Activated CD8-positive, alpha-beta T cell treated with anti-CD3 and anti-CD28 coated beads, Interleukin-2, amount 10 ng/mL, durations not matched to agents 7 days and 5 days (primary cell): ENCODE measurements around the gene SMIM43. TPM values are rescaled to one million over a fixed set of nuclear protein-coding genes. Genes with fewer than 3 reads are reported as not detected.

Experiments
- ATAC-seq: fragments of 150-1000 bp; cut with Tn5 transposase; one replicate; pipeline ENCODE4 v1.10.0; 2021; ENCODE audit warnings: moderate library complexity
- CTCF ChIA-PET: fragments of 350-600 bp; sonication (Branson Sonifier 250); formaldehyde crosslinking; loops from one replicate; lab custom pipeline; 2021; ENCODE audit warnings: antibody characterized with exemption; lab: Charles Lee
- POLR2A ChIA-PET: fragments of 350-600 bp; sonication (Branson Sonifier 250); formaldehyde crosslinking; loops from one replicate; lab custom pipeline; 2021; ENCODE audit warnings: antibody characterized with exemption; lab: Charles Lee
- DNase-seq: peaks from one replicate; pipeline ENCODE4 v3.0.0-alpha.2; 2020
- H3K27ac Mint-ChIP-seq: one replicate; pipeline ENCODE4 v1.8.0; 2021; ENCODE audit warnings: mild to moderate bottlenecking, mixed read lengths
- H3K27me3 Mint-ChIP-seq: one replicate; pipeline ENCODE4 v1.8.0; 2021; ENCODE audit warnings: low read depth, mixed read lengths
- H3K36me3 Mint-ChIP-seq: one replicate; pipeline ENCODE4 v1.8.0; 2021; ENCODE audit warnings: low read depth, mixed read lengths
- H3K4me1 Mint-ChIP-seq: one replicate; pipeline ENCODE4 v1.8.0; 2021; ENCODE audit warnings: low read depth, mixed read lengths
- H3K4me3 Mint-ChIP-seq: one replicate; pipeline ENCODE4 v1.8.0; 2021; ENCODE audit warnings: mild to moderate bottlenecking, mixed read lengths
- H3K9me3 Mint-ChIP-seq: one replicate; pipeline ENCODE4 v1.8.0; 2022; ENCODE audit warnings: mixed read lengths; ENCODE audit not compliant: insufficient read depth
- total RNA-seq, 2 experiments: library from RNA; stranded (reverse); gene quantifications; one replicate each; pipeline ENCODE4 v1.2.3, GENCODE V29; 2021

Gene SMIM43
- total RNA-seq, 2 experiments from 2014 or later = not detected

- DNase-seq (no peak), ATAC-seq (no peak)
- H3K4me3 Mint-ChIP-seq = no peak overlapping the region
- CTCF ChIA-PET = no interaction called here
- H3K27ac Mint-ChIP-seq = no peak overlapping the region
- H3K27me3 Mint-ChIP-seq = peaks cover 12% of the 10 kb centered on the region
- H3K9me3 Mint-ChIP-seq = no peaks in the 10 kb centered on the region
- no peaks in the 10 kb centered on the region for H3K36me3 Mint-ChIP-seq
- POLR2A ChIA-PET = no interaction called here
- peaks cover 3% of the 10 kb centered on the region for H3K4me1 Mint-ChIP-seq
Measured at GRCh38 chr4:121728798-121729226, 36.2 kb downstream of the SMIM43 start.

GRCh38 chr4:121728066-121728465, 36.9 kb downstream of the SMIM43 start:
- peaks cover 3% of the 10 kb centered on the region for H3K4me1 Mint-ChIP-seq
- ChIA-PET POLR2A (no interaction called here), CTCF (interaction anchor here (0.6 kb wide), 1 partner anchor 103 kb away, joined by 3 read pairs; no protein-coding TSS in a partner anchor)
- ATAC-seq (no peak), DNase-seq (no peak)
- H3K4me3 Mint-ChIP-seq = no peak overlapping the region
- H3K9me3 Mint-ChIP-seq = no peaks in the 10 kb centered on the region
- no peak overlapping the region for H3K27ac Mint-ChIP-seq
- H3K36me3 Mint-ChIP-seq = no peaks in the 10 kb centered on the region
- peaks cover 12% of the 10 kb centered on the region for H3K27me3 Mint-ChIP-seq

- ATAC-seq = peak; percentile 81
- POLR2A ChIA-PET = no interaction called here
Measured at GRCh38 chr4:121726642-121727268, 38.2 kb downstream of the SMIM43 start.

GRCh38 chr4:121724671-121725070, 40.3 kb downstream of the SMIM43 start:
- Mint-ChIP-seq H3K27ac (no peak overlapping the region), H3K9me3 (no peaks in the 10 kb centered on the region), H3K4me1 (peaks cover 3% of the 10 kb centered on the region), H3K4me3 (no peak overlapping the region), H3K36me3 (no peaks in the 10 kb centered on the region), H3K27me3 (peaks cover 5% of the 10 kb centered on the region)
- CTCF ChIA-PET = interaction anchor here (1.1 to 1.6 kb wide), 4 partner anchors 9 to 262 kb away, joined by 3 to 6 read pairs (median 4); partner anchors contain the start of gene ANXA5
- POLR2A ChIA-PET = no interaction called here
- no peak for DNase-seq
- ATAC-seq = no peak

More at GRCh38 chr4:121726642-121727268, 38.2 kb downstream of the SMIM43 start:
- Mint-ChIP-seq H3K9me3 (no peaks in the 10 kb centered on the region), H3K4me1 (peaks cover 3% of the 10 kb centered on the region), H3K27me3 (peaks cover 7% of the 10 kb centered on the region), H3K36me3 (no peaks in the 10 kb centered on the region), H3K4me3 (no peak overlapping the region), H3K27ac (no peak overlapping the region)
- CTCF ChIA-PET = interaction anchor here (1.2 kb wide), 1 partner anchor 242 kb away, joined by 3 read pairs; no protein-coding TSS in a partner anchor
- DNase-seq = no peak

- ChIA-PET POLR2A (no interaction called here), CTCF (interaction anchor here (1.6 kb wide), 1 partner anchor 259 kb away, joined by 4 read pairs; no protein-coding TSS in a partner anchor)
- ATAC-seq = no peak
- H3K9me3 Mint-ChIP-seq = no peaks in the 10 kb centered on the region
- no peak for DNase-seq
- H3K27me3 Mint-ChIP-seq = peaks cover 19% of the 10 kb centered on the region
- H3K4me1 Mint-ChIP-seq = peaks cover under 1% of the 10 kb centered on the region
- no peak overlapping the region for H3K27ac Mint-ChIP-seq
- no peaks in the 10 kb centered on the region for H3K36me3 Mint-ChIP-seq
- H3K4me3 Mint-ChIP-seq = no peak overlapping the region
Measured at GRCh38 chr4:121721700-121722099, 43.3 kb downstream of the SMIM43 start.

GRCh38 chr4:121720109-121720508, 44.9 kb downstream of the SMIM43 start:
- no peaks in the 10 kb centered on the region for H3K4me1 Mint-ChIP-seq
- no peak for DNase-seq
- no peak overlapping the region for H3K27ac Mint-ChIP-seq
- ChIA-PET CTCF (interaction anchor here (0.9 kb wide), 1 partner anchor 257 kb away, joined by 3 read pairs; no protein-coding TSS in a partner anchor), POLR2A (no interaction called here)
- H3K9me3 Mint-ChIP-seq = no peaks in the 10 kb centered on the region
- peaks cover 29% of the 10 kb centered on the region for H3K27me3 Mint-ChIP-seq
- no peaks in the 10 kb centered on the region for H3K36me3 Mint-ChIP-seq
- ATAC-seq = no peak
- H3K4me3 Mint-ChIP-seq = no peak overlapping the region

GRCh38 chr4:121717680-121718237, 47.2 kb downstream of the SMIM43 start:
- Mint-ChIP-seq H3K9me3 (no peaks in the 10 kb centered on the region), H3K4me3 (no peak overlapping the region), H3K4me1 (no peaks in the 10 kb centered on the region), H3K27ac (no peak overlapping the region), H3K36me3 (no peaks in the 10 kb centered on the region), H3K27me3 (peaks cover 41% of the 10 kb centered on the region)
- CTCF ChIA-PET = no interaction called here
- no peak for DNase-seq
- ATAC-seq = no peak
- POLR2A ChIA-PET = no interaction called here

- Mint-ChIP-seq H3K27me3 (peaks cover 58% of the 10 kb centered on the region), H3K36me3 (no peaks in the 10 kb centered on the region), H3K9me3 (no peaks in the 10 kb centered on the region), H3K4me1 (peaks cover 8% of the 10 kb centered on the region), H3K27ac (no peak overlapping the region), H3K4me3 (no peak overlapping the region)
- DNase-seq (no peak), ATAC-seq (no peak)
- ChIA-PET POLR2A (no interaction called here), CTCF (no interaction called here)
Measured at GRCh38 chr4:121714548-121714947, 50.4 kb downstream of the SMIM43 start.

- Mint-ChIP-seq H3K36me3 (no peaks in the 10 kb centered on the region), H3K4me3 (no peak overlapping the region), H3K9me3 (no peaks in the 10 kb centered on the region), H3K27ac (no peak overlapping the region), H3K4me1 (peaks cover 14% of the 10 kb centered on the region), H3K27me3 (peaks cover 57% of the 10 kb centered on the region)
- CTCF ChIA-PET = no interaction called here
- DNase-seq (no peak), ATAC-seq (no peak)
- POLR2A ChIA-PET = no interaction called here
Measured at GRCh38 chr4:121712783-121713182, 52.2 kb downstream of the SMIM43 start.

- Mint-ChIP-seq H3K27ac (no peak overlapping the region), H3K9me3 (no peaks in the 10 kb centered on the region), H3K4me1 (peaks cover 21% of the 10 kb centered on the region), H3K36me3 (no peaks in the 10 kb centered on the region), H3K27me3 (peaks cover 54% of the 10 kb centered on the region), H3K4me3 (no peak overlapping the region)
- ATAC-seq = no peak
- POLR2A ChIA-PET = no interaction called here
- no peak for DNase-seq
- CTCF ChIA-PET = no interaction called here
Measured at GRCh38 chr4:121712001-121712651, 52.8 kb downstream of the SMIM43 start.

- Mint-ChIP-seq H3K4me3 (no peak overlapping the region), H3K27ac (no peak overlapping the region), H3K27me3 (peaks cover 49% of the 10 kb centered on the region), H3K36me3 (no peaks in the 10 kb centered on the region), H3K9me3 (no peaks in the 10 kb centered on the region), H3K4me1 (peaks cover 28% of the 10 kb centered on the region)
- ATAC-seq (peak; percentile 58), DNase-seq (peak; percentile 26)
- ChIA-PET POLR2A (interaction anchor here (0.6 kb wide), 1 partner anchor 348 kb away, joined by 3 read pairs; no protein-coding TSS in a partner anchor), CTCF (no interaction called here)
Measured at GRCh38 chr4:121711263-121712000, 53.5 kb downstream of the SMIM43 start.
